Erythroblast (primary cell): ENCODE results near the gene XIRP2.

ENCODE experiments used
- GATA1 ChIP-seq: IDR thresholded peaks from 2 replicates; pipeline ENCODE4 v1.6.1; 2011; ENCODE audit warnings: low read depth, mild to moderate bottlenecking, control low read depth, low read length, moderate library complexity
- POLR2A ChIP-seq: IDR thresholded peaks from 2 replicates; pipeline ENCODE4 v1.6.1; 2011; ENCODE audit warnings: mild to moderate bottlenecking, low read length

DNA sequence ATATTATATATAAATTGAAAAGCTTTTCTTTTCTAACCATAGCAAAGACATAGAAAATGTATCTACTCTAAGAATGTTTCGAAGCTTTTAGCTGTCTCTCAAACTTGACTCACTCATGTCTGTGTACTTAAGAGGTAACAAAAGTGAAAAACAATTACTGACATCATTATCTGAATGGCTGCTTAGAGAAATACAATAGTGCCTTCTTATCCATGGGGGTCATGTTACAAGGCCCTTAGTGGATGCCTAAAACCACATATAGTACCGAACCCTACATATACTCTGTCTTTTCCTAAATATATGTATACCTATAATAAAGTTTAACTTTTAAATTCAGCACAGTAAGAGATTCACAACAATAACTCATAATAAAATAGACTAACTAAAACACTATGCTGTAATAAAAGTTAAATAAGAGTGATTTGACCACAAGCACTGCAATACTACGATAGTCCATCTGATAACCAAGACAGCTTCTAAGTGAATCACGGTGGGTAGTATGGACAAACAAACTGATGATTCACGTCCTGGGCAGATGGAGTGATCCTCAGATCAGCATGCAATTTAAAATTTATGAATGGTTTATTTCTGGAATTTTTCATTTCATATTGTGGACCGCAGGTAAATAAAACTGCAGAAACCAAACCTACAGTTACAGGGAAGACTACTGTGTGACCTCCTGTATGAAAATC, 246.2 kb downstream of the XIRP2 start:
- TF ChIP-seq POLR2A (no peak), GATA1 (no peak)
